C4-2B (cell line): ENCODE results near the gene KPNA3.

Experiments used
- H3K27ac ChIP-seq: fragments of 450-650 bp; 2 replicates; pipeline ENCODE4 v1.5.1; 2017
- CTCF ChIP-seq: fragments of 450-650 bp; conservative IDR thresholded peaks from 2 replicates; pipeline ENCODE4 v1.5.1; 2017; ENCODE audit warnings: mild to moderate bottlenecking
- ZFX ChIP-seq: fragments of 450-650 bp; IDR thresholded peaks from 2 replicates; pipeline ENCODE4 v1.6.1; 2017

The KPNA3 gene

GRCh38 chr13:49670828-49671227 is 121.7 kb downstream of the KPNA3 start:
- TF ChIP-seq CTCF (no peak), ZFX (no peak)
- H3K27ac ChIP-seq: no peak overlapping the region

- no peak overlapping the region for H3K27ac ChIP-seq
- TF ChIP-seq ZFX (no peak), CTCF (peak; percentile 81)
Observed at GRCh38 chr13:49669735-49670309, 122.7 kb downstream of the KPNA3 start.

GRCh38 chr13:49667773-49668172 is 124.7 kb downstream of the KPNA3 start:
- no peak for TF ChIP-seq ZFX
- TF ChIP-seq CTCF: no peak
- no peak overlapping the region for H3K27ac ChIP-seq

GRCh38 chr13:49664606-49665005 is 127.9 kb downstream of the KPNA3 start:
- TF ChIP-seq ZFX: no peak
- no peak for TF ChIP-seq CTCF
- no peak overlapping the region for H3K27ac ChIP-seq

- no peak overlapping the region for H3K27ac ChIP-seq
- TF ChIP-seq CTCF (no peak), ZFX (no peak)
Observed at GRCh38 chr13:49657241-49657641, 135.2 kb downstream of the KPNA3 start.

- no peak for TF ChIP-seq CTCF
- no peak for TF ChIP-seq ZFX
- H3K27ac ChIP-seq: no peak overlapping the region
Observed at GRCh38 chr13:49655906-49656305, 136.6 kb downstream of the KPNA3 start.

GRCh38 chr13:49654011-49654410 is 138.5 kb downstream of the KPNA3 start:
- TF ChIP-seq CTCF (no peak), ZFX (no peak)
- H3K27ac ChIP-seq: no peak overlapping the region
